H1 (cell line): ENCODE measurements around the gene ZNF573. TPM values are rescaled to one million over a fixed set of nuclear protein-coding genes. Genes with fewer than 3 reads are reported as not detected.

Experiments used
- CTCF ChIA-PET: fragments of 300-600 bp; sonication (Branson Sonifier 250); formaldehyde crosslinking; loops from one replicate; lab custom pipeline; 2021; ENCODE audit not compliant: partially characterized antibody; lab: Charles Lee
- POLR2A ChIA-PET: fragments of 300-600 bp; sonication (Branson Sonifier 250); formaldehyde crosslinking; loops from one replicate; lab custom pipeline; 2021; ENCODE audit warnings: inconsistent platforms; ENCODE audit not compliant: partially characterized antibody; lab: Charles Lee
- DNase-seq, 2 experiments: peaks; one replicate each; pipeline versions ENCODE4 v3.0.0 to v3.0.0-alpha.2; 2010 to 2022; ENCODE audit warnings: low spot score in 2 of 2, low read depth in 1 of 2, mixed read lengths in 1 of 2
- FAIRE-seq: peaks from 2 replicates; lab custom pipeline; 2011; peaks lifted over from hg19 to GRCh38; lab: Jason Lieb, UNC
- H2AFZ ChIP-seq: 2 replicates; pipeline ENCODE4 v1.8.1; 2012; ENCODE audit warnings: low read length, inconsistent platforms
- H2AK5ac ChIP-seq: 2 replicates; pipeline ENCODE4 v1.6.1; 2013; ENCODE audit warnings: low read depth, low read length
- H2BK120ac ChIP-seq: replicated peaks from 2 replicates; pipeline ENCODE3; 2013; ENCODE audit warnings: low read depth, low read length, inconsistent platforms
- H2BK12ac ChIP-seq: 2 replicates; pipeline ENCODE4 v1.6.1; 2013; ENCODE audit warnings: low read depth, low read length
- H2BK15ac ChIP-seq: 2 replicates; pipeline ENCODE4 v1.6.1; 2013; ENCODE audit warnings: low read length
- H2BK20ac ChIP-seq: 2 replicates; pipeline ENCODE4 v1.6.1; 2013; ENCODE audit warnings: low read length
- H2BK5ac ChIP-seq: 2 replicates; pipeline ENCODE4 v1.6.1; 2013; ENCODE audit warnings: low read depth, low read length
- H3K14ac ChIP-seq: 2 replicates; pipeline ENCODE4 v1.6.1; 2013; ENCODE audit warnings: inconsistent platforms; ENCODE audit not compliant: insufficient read length
- H3K18ac ChIP-seq: 2 replicates; pipeline ENCODE4 v1.6.1; 2013; ENCODE audit warnings: low read length; ENCODE audit errors: extremely low read depth
- H3K23ac ChIP-seq: 2 replicates; pipeline ENCODE4 v1.6.1; 2013; ENCODE audit warnings: inconsistent platforms; ENCODE audit not compliant: insufficient read length
- H3K23me2 ChIP-seq: 2 replicates; pipeline ENCODE4 v1.6.1; 2013; ENCODE audit warnings: low read depth, low read length
- H3K27ac ChIP-seq: 2 replicates; pipeline ENCODE4 v1.6.1; 2011; ENCODE audit warnings: low read depth, low read length, inconsistent platforms
- H3K27me3 ChIP-seq, 4 experiments: replicated peaks in 1 of 4; 1 replicate in 1 of 4; 2 replicates in 3 of 4; pipeline versions ENCODE4 v1.6.1 to v1.8.1; 2011 to 2013; ENCODE audit warnings: low read length in 3 of 4, mild to moderate bottlenecking in 3 of 4, inconsistent platforms in 2 of 4, mixed read lengths in 2 of 4, moderate library complexity in 1 of 4; ENCODE audit not compliant: control insufficient read depth in 3 of 4, insufficient read depth in 3 of 4; ENCODE audit errors: extremely low read depth in 1 of 4
- H3K36me3 ChIP-seq, 4 experiments: 2 replicates each; pipeline versions ENCODE4 v1.6.1 to v1.8.1; 2011 to 2013; ENCODE audit warnings: mild to moderate bottlenecking in 4 of 4, low read length in 3 of 4, moderate library complexity in 2 of 4, control low read depth in 1 of 4, inconsistent platforms in 1 of 4; ENCODE audit not compliant: insufficient read depth in 4 of 4, control insufficient read depth in 2 of 4
- H3K4ac ChIP-seq: replicated peaks from 2 replicates; pipeline ENCODE3; 2013; ENCODE audit warnings: low read length, low read depth, mixed read lengths, inconsistent platforms; ENCODE audit not compliant: insufficient read length
- H3K4me1 ChIP-seq, 4 experiments: replicated peaks in 1 of 4; 1 replicate in 1 of 4; 2 replicates in 3 of 4; pipeline versions ENCODE4 v1.6.1 to v1.8.1; 2011 to 2013; ENCODE audit warnings: low read length in 3 of 4, inconsistent platforms in 2 of 4, mixed read lengths in 1 of 4; ENCODE audit not compliant: insufficient read depth in 4 of 4, control insufficient read depth in 3 of 4
- H3K4me2 ChIP-seq, 2 experiments: 2 replicates each; pipeline versions ENCODE4 v1.6.1 to v1.8.1; 2011 to 2013; ENCODE audit warnings: low read depth in 2 of 2, low read length in 2 of 2, control low read depth in 1 of 2, inconsistent platforms in 1 of 2, mild to moderate bottlenecking in 1 of 2; ENCODE audit not compliant: insufficient read depth in 1 of 2
- H3K4me3 ChIP-seq, 4 experiments: fragments of 200-600, 300-600 bp in 1 of 4; sonication (generic), shearing (Covaris generic), sonication (Bioruptor Twin) in 1 of 4; 2 replicates each; pipeline versions ENCODE4 v1.5.1 to v1.8.1; 2011 to 2016; ENCODE audit warnings: low read length in 4 of 4, low read depth in 3 of 4, control low read depth in 2 of 4, inconsistent platforms in 2 of 4, mild to moderate bottlenecking in 2 of 4, mixed read lengths in 1 of 4, moderate library complexity in 1 of 4; ENCODE audit not compliant: insufficient read depth in 2 of 4; ENCODE audit errors: extremely low read depth in 1 of 4
- H3K56ac ChIP-seq: replicated peaks from 2 replicates; pipeline ENCODE3; 2013; ENCODE audit warnings: low read depth, mild to moderate bottlenecking, mixed read lengths, low read length, inconsistent platforms; ENCODE audit not compliant: insufficient read length
- H3K79me1 ChIP-seq: 2 replicates; pipeline ENCODE4 v1.6.1; 2013; ENCODE audit warnings: low read depth, low read length, control low read depth
- H3K79me2 ChIP-seq, 2 experiments: 2 replicates each; pipeline versions ENCODE4 v1.6.1 to v1.8.1; 2012 to 2013; ENCODE audit warnings: low read length in 2 of 2, mild to moderate bottlenecking in 2 of 2, inconsistent platforms in 1 of 2; ENCODE audit not compliant: insufficient read depth in 2 of 2, control insufficient read depth in 1 of 2
- H3K9ac ChIP-seq, 4 experiments: replicated peaks in 1 of 4; 1 replicate in 1 of 4; 2 replicates in 3 of 4; pipeline versions ENCODE4 v1.6.1 to v1.8.1; 2011 to 2013; ENCODE audit warnings: low read depth in 3 of 4, low read length in 3 of 4, control low read depth in 2 of 4, mild to moderate bottlenecking in 2 of 4, moderate library complexity in 2 of 4, inconsistent platforms in 1 of 4; ENCODE audit errors: extremely low read depth in 1 of 4
- H3K9me3 ChIP-seq, 2 experiments: 2 replicates each; pipeline versions ENCODE4 v1.6.1 to v1.8.1; 2012 to 2013; ENCODE audit warnings: mild to moderate bottlenecking in 2 of 2, moderate library complexity in 2 of 2, control low read depth in 1 of 2, inconsistent platforms in 1 of 2, low read depth in 1 of 2, low read length in 1 of 2, mixed read lengths in 1 of 2; ENCODE audit not compliant: insufficient read depth in 2 of 2
- H4K20me1 ChIP-seq, 2 experiments: replicated peaks in 1 of 2; 2 replicates each; pipeline versions ENCODE3 to v1.8.1; 2011 to 2013; ENCODE audit warnings: inconsistent platforms in 2 of 2, low read length in 2 of 2, mild to moderate bottlenecking in 1 of 2; ENCODE audit not compliant: insufficient read depth in 2 of 2, control insufficient read depth in 1 of 2
- H4K5ac ChIP-seq: 2 replicates; pipeline ENCODE4 v1.6.1; 2013; ENCODE audit warnings: low read length, low read depth, mixed read lengths, inconsistent platforms; ENCODE audit not compliant: insufficient read length
- H4K8ac ChIP-seq: 2 replicates; pipeline ENCODE4 v1.8.0; 2013; ENCODE audit warnings: mild to moderate bottlenecking, moderate library complexity, low read length, inconsistent platforms; ENCODE audit not compliant: insufficient read depth; ENCODE audit errors: extremely low read depth
- H4K91ac ChIP-seq: replicated peaks from 2 replicates; pipeline ENCODE3; 2013; ENCODE audit warnings: low read length, mixed read lengths, inconsistent platforms; ENCODE audit not compliant: insufficient read length
- BACH1 ChIP-seq: IDR thresholded peaks from 2 replicates; pipeline ENCODE4 v1.6.1; 2012; ENCODE audit warnings: low read length, improper control_type of control experiment
- E2F6 ChIP-seq: IDR thresholded peaks from 2 replicates; pipeline ENCODE4 v1.6.1; 2012; ENCODE audit warnings: inconsistent platforms
- KDM5A ChIP-seq: fragments of 200-600 bp; IDR thresholded peaks from 2 replicates; pipeline ENCODE4 v1.7.1; 2012; ENCODE audit warnings: mild to moderate bottlenecking, low read length, inconsistent platforms, mixed read lengths
- NANOG ChIP-seq: IDR thresholded peaks from 2 replicates; pipeline ENCODE4 v1.6.1; 2011; ENCODE audit warnings: low read length, low read depth, mild to moderate bottlenecking, inconsistent platforms; ENCODE audit not compliant: insufficient read depth, poor library complexity, severe bottlenecking
- POLR2AphosphoS5 ChIP-seq: IDR thresholded peaks from 2 replicates; pipeline ENCODE4 v1.6.1; 2011; ENCODE audit warnings: low read depth, low read length
- SAP30 ChIP-seq: fragments of 300-600 bp; sonication (generic); IDR thresholded peaks from 2 replicates; pipeline ENCODE4 v1.7.1; 2012; ENCODE audit warnings: low read length, moderate library complexity, mild to moderate bottlenecking, inconsistent platforms; ENCODE audit not compliant: insufficient read depth, insufficient replicate concordance
- SP4 ChIP-seq: IDR thresholded peaks from 2 replicates; pipeline ENCODE4 v1.6.1; 2012; ENCODE audit warnings: low read length, inconsistent platforms
- WGBS, 2 experiments: shearing (Covaris generic) in 1 of 2; methylation state at CpG; one replicate each; pipeline versions ENCODE4 v1.1.6 to v1.1.7; 2013 to 2015; ENCODE audit warnings: low lambda C conversion rate in 2 of 2, mixed read lengths in 2 of 2, inconsistent platforms in 1 of 2, low coverage in 1 of 2, missing lambda C conversion rate in 1 of 2; ENCODE audit not compliant: insufficient replicate concordance in 2 of 2, insufficient coverage in 1 of 2, insufficient read length in 1 of 2; ENCODE audit errors: extremely low coverage in 1 of 2, missing lambda C conversion rate in 1 of 2; 5-methylcytosine and 5-hydroxymethylcytosine counted together
- long read RNA-seq, 2 experiments: library from RNA in 1 of 2; library from capped mRNA in 1 of 2; stranded (forward); transcript quantifications; one replicate each; pipeline ENCODE4 v2.0.0, GENCODE V29; 2021; ENCODE audit warnings: inconsistent platforms in 1 of 2
- polyA minus RNA-seq, 3 experiments: library from RNA; depleted of rRNA, polyadenylated mRNA; stranded (reverse); fragments of >200 nt; gene quantifications; 1 replicate in 2 of 3; 2 replicates in 1 of 3; pipeline ENCODE4 v1.2.3, GENCODE V29; 2011
- polyA plus RNA-seq, 7 experiments: library from polyadenylated mRNA; depleted of rRNA in 3 of 7; stranded (reverse) in 5 of 7; unstranded in 2 of 7; fragments of >200 nt in 5 of 7; fragments of 200-250 nt in 2 of 7; gene quantifications; 1 replicate in 5 of 7; 2 replicates in 1 of 7; 4 replicates in 1 of 7; pipeline versions ENCODE4 v1.2.1 to v1.2.3, GENCODE V29; 2011 to 2013; ENCODE audit warnings: missing spikeins in 2 of 7, mixed read lengths in 2 of 7
- total RNA-seq: library from RNA; stranded (reverse); fragmentation: NEBNext Ultra II Directional; extraction: Animal tissue kit (Norgen Biotek cat#: 25700); gene quantifications from 2 replicates; pipeline ENCODE4 v1.2.1, GENCODE V29; 2021

The ZNF573 gene
- total RNA-seq (13.8 and 14.9 TPM in 2 replicates), polyA plus RNA-seq (2011; rRNA removed) (1.3 and 6.3 TPM in 2 replicates), polyA minus RNA-seq (2011; rRNA and poly(A)+ RNA removed) (8.1 and 12.8 TPM in 2 replicates)
- polyA plus RNA-seq (2011; cell fraction: cytosol; rRNA removed), result 3.0 TPM
- polyA plus RNA-seq (2011; cell fraction: nucleus; rRNA removed), result 1.7 TPM
- 2.0 to 11.3 TPM (median 4.3 TPM) in 4 replicates for polyA plus RNA-seq (2012, experiment 1 of 2)
- polyA plus RNA-seq (2012, experiment 2 of 2), result 0.72 TPM
- polyA plus RNA-seq (2013, experiment 1 of 2), result 8.2 TPM
- 6.9 TPM for polyA plus RNA-seq (2013, experiment 2 of 2)
- polyA minus RNA-seq (2011; cell fraction: cytosol; rRNA and poly(A)+ RNA removed), result 4.2 TPM
- polyA minus RNA-seq (2011; cell fraction: nucleus; rRNA and poly(A)+ RNA removed), result 11.4 TPM
- long read RNA-seq, experiment 1, partial matches to known transcripts, result 1 of 1 reads
- long read RNA-seq, experiment 1, other reads (novel, unspliced or antisense), result 0 of 1 reads
- long read RNA-seq, experiment 2, partial matches to known transcripts, result 1 of 9 reads
- long read RNA-seq, experiment 2, other reads (novel, unspliced or antisense), result 4 of 9 reads

- no peak within 1 kb of the TSS for H2BK20ac ChIP-seq
- ChIA-PET CTCF (interaction anchor here (0.6 to 0.9 kb wide), 2 partner anchors 72 to 302 kb away, joined by 3 to 5 read pairs; no protein-coding TSS in a partner anchor), POLR2A (interaction anchor here (0.6 to 3.0 kb wide), 18 partner anchors 9 to 655 kb away, joined by 3 to 9 read pairs (median 3); partner anchors contain the start of genes ZNF527, ZNF540, ZNF570 and ZNF571)
- no peak within 1 kb of the TSS for H2AK5ac ChIP-seq
- peak within 1 kb of the TSS; percentile 93; the same call in 1 of the 2 replicates for H4K8ac ChIP-seq
- 0 out of 2 replicates have a peak within 1 kb of the TSS, but pooled peaks have one; percentile 32 for H2BK12ac ChIP-seq
- no peak within 1 kb of the TSS for H3K14ac ChIP-seq
- peak within 1 kb of the TSS; percentile 91 to 95 for H3K4me2 ChIP-seq
- H2AFZ ChIP-seq, result peak within 1 kb of the TSS; percentile 100
- H3K56ac ChIP-seq, result peak within 1 kb of the TSS; percentile 85
- H3K36me3 ChIP-seq, result no peaks in the 10 kb centered on the region
- H3K79me2 ChIP-seq, result peaks cover 0 to 4% of the 10 kb centered on the region in 2 experiments; a peak in 1 of 4 replicates
- H2BK15ac ChIP-seq, result peak within 1 kb of the TSS; percentile 7; the same call in 1 of the 2 replicates
- 2% methylated on average over 47 of the region's 47 CpGs; no CpG with 5 or more reads in 1 of the 2 experiments for WGBS, 2 experiments
- peak within 1 kb of the TSS; percentile 87 to 100 (median 96) for H3K4me3 ChIP-seq
- H2BK120ac ChIP-seq, result peak within 1 kb of the TSS; percentile 59
- peaks cover 0 to 2% of the 10 kb centered on the region in 2 experiments for H4K20me1 ChIP-seq
- H3K27ac ChIP-seq, result peak within 1 kb of the TSS; percentile 70; the same call in 1 of the 2 replicates
- H3K4me1 ChIP-seq, result 0 out of 7 replicates have a peak, but pooled peaks cover 0 to 2% (median 0%) of the 10 kb centered on the region in 4 experiments
- no peaks in the 10 kb centered on the region for H3K9me3 ChIP-seq
- FAIRE-seq (peak; percentile 91), DNase-seq (peak; percentile 63 to 86)
- H3K9ac ChIP-seq, result peak within 1 kb of the TSS; percentile 72 to 88 (median 82)
- no peak within 1 kb of the TSS for H3K23ac ChIP-seq
- H2BK5ac ChIP-seq, result peak within 1 kb of the TSS; percentile 75
- H3K18ac ChIP-seq, result peak within 1 kb of the TSS; percentile 84
- no peaks in the 10 kb centered on the region for H3K27me3 ChIP-seq
- H3K4ac ChIP-seq, result peak within 1 kb of the TSS; percentile 88
- peak within 1 kb of the TSS; percentile 58 for H4K91ac ChIP-seq
- peak within 1 kb of the TSS; percentile 95 for H4K5ac ChIP-seq
- no peaks in the 10 kb centered on the region; the same call in 1 of the 2 replicates for H3K79me1 ChIP-seq
- H3K23me2 ChIP-seq, result peaks cover 5% of the 10 kb centered on the region
- TF ChIP-seq NANOG (no peak), E2F6 (peak; percentile 70), KDM5A (0 out of 2 replicates have a peak, but pooled peaks have one; percentile 36), SP4 (no peak), SAP30 (peak; percentile 65), POLR2AphosphoS5 (peak; percentile 64), BACH1 (0 out of 2 replicates have a peak, but pooled peaks have one; percentile 18)
These were observed at the start of gene ZNF573 for GRCh38 chr19:37779127-37780005. TSS of gene ZNF573 (minus strand) at chr19:37779586. CDS start at chr19:37773729, 5,857 bp downstream.
